Gastroesophageal sphincter (tissue), 4 donors: ENCODE data around the gene TBC1D5. TPM values are rescaled to one million over a fixed set of nuclear protein-coding genes. Genes with fewer than 3 reads are reported as not detected.

Experiments used
- ATAC-seq: fragments of 150-250 bp; one replicate; pipeline ENCODE4 v1.9.1; 2016; ENCODE audit warnings: mild to moderate bottlenecking, moderate library complexity
- H3K27ac ChIP-seq, 4 donors: fragments of 200-600 bp; sonication (generic) in 3 of 4; 1 replicate in 3 of 4; 2 replicates in 1 of 4; pipeline ENCODE4 v1.5.1; 2016 to 2019
- H3K27me3 ChIP-seq: fragments of 200-600 bp; sonication (generic); one replicate; pipeline ENCODE4 v1.5.1; 2019
- H3K36me3 ChIP-seq, 2 donors: fragments of 200-600 bp; sonication (generic); one replicate each; pipeline ENCODE4 v1.5.1; 2019; ENCODE audit warnings: control low read depth in 1 of 2
- H3K4me1 ChIP-seq, 3 donors: fragments of 200-600 bp; sonication (generic); 1 replicate in 2 of 3; 2 replicates in 1 of 3; pipeline ENCODE4 v1.5.1; 2016 to 2019; ENCODE audit warnings: control low read depth in 2 of 3
- H3K4me3 ChIP-seq, 2 donors: fragments of 200-600 bp; sonication (generic); one replicate each; pipeline ENCODE4 v1.5.1; 2019; ENCODE audit warnings: mild to moderate bottlenecking in 1 of 2, moderate library complexity in 1 of 2
- H3K9me3 ChIP-seq, 3 donors: fragments of 200-600 bp; sonication (generic); one replicate each; pipeline ENCODE4 v1.5.1; 2017 to 2019; ENCODE audit warnings: control low read depth in 2 of 3
- CTCF ChIP-seq, 4 experiments: fragments of 200-600 bp in 2 of 4; fragments of 450-650 bp in 2 of 4; sonication (generic) in 1 of 4; IDR thresholded peaks; one replicate each; pipeline ENCODE4 v1.5.1; 2017 to 2019; ENCODE audit warnings: antibody characterized with exemption in 4 of 4, mild to moderate bottlenecking in 2 of 4, moderate library complexity in 2 of 4
- EP300 ChIP-seq: sonication (generic); formaldehyde crosslinking; IDR thresholded peaks from one replicate; pipeline ENCODE4 v1.6.1; 2017; ENCODE audit warnings: antibody characterized with exemption, mild to moderate bottlenecking
- POLR2A ChIP-seq, 2 donors: fragments of 450-650 bp; IDR thresholded peaks; one replicate each; pipeline ENCODE4 v1.6.1; 2017; ENCODE audit warnings: antibody characterized with exemption in 2 of 2, mild to moderate bottlenecking in 2 of 2, moderate library complexity in 1 of 2
- POLR2AphosphoS5 ChIP-seq: sonication (generic); formaldehyde crosslinking; IDR thresholded peaks from one replicate; pipeline ENCODE4 v1.6.1; 2017; ENCODE audit warnings: antibody characterized with exemption
- WGBS, 2 donors: methylation state at CpG; one replicate each; pipeline ENCODE4 v1.1.5; 2018; ENCODE audit warnings: low coverage in 1 of 2; 5-methylcytosine and 5-hydroxymethylcytosine counted together
- total RNA-seq, 4 donors: library from RNA; depleted of rRNA; stranded (reverse); fragments of >200 nt; gene quantifications; one replicate each; pipeline ENCODE4 v1.1.0, GENCODE V29; 2016

The TBC1D5 gene
- total RNA-seq, 4 donors from 2014 or later, result 59.5 to 66.6 (median 61.6) TPM

- no peaks in the 10 kb centered on the region for H3K27me3 ChIP-seq
- no peak overlapping the region for H3K4me3 ChIP-seq
- ATAC-seq, result peak; percentile 57
- 60 to 70% methylated on average over 1 of the region's 1 CpG for WGBS, 2 donors
- TF ChIP-seq POLR2AphosphoS5, result no peak
- TF ChIP-seq POLR2A (IDR thresholded peaks at IDR 0.05), result no peak
- TF ChIP-seq EP300, result no peak
- TF ChIP-seq CTCF (IDR thresholded peaks at IDR 0.05), result no peak
- no peaks in the 10 kb centered on the region for H3K9me3 ChIP-seq
- no peaks in the 10 kb centered on the region for H3K36me3 ChIP-seq
- H3K27ac ChIP-seq, result no peak overlapping the region
- no peaks in the 10 kb centered on the region for H3K4me1 ChIP-seq
These were observed 10.6 kb upstream of the TBC1D5 start for GRCh38 chr3:17752876-17753631.

GRCh38 chr3:17752436-17752835 lies 10.0 kb upstream of the TBC1D5 start:
- H3K27me3 ChIP-seq, result no peaks in the 10 kb centered on the region
- H3K9me3 ChIP-seq, result no peaks in the 10 kb centered on the region
- H3K4me3 ChIP-seq, result no peak overlapping the region
- no peak overlapping the region for H3K27ac ChIP-seq
- H3K36me3 ChIP-seq, result no peaks in the 10 kb centered on the region
- WGBS, 2 donors, result 52 to 55% methylated on average over 2 of the region's 2 CpGs
- no peak for TF ChIP-seq CTCF (IDR thresholded peaks at IDR 0.05)
- no peak for TF ChIP-seq POLR2AphosphoS5
- TF ChIP-seq EP300, result no peak
- no peak for TF ChIP-seq POLR2A (IDR thresholded peaks at IDR 0.05)
- no peaks in the 10 kb centered on the region for H3K4me1 ChIP-seq
- ATAC-seq, result no peak

GRCh38 chr3:17749705-17750293 lies 7.4 kb upstream of the TBC1D5 start:
- Histone ChIP-seq H3K9me3 (no peaks in the 10 kb centered on the region), H3K4me3 (no peak overlapping the region), H3K36me3 (no peaks in the 10 kb centered on the region), H3K27ac (no peak overlapping the region), H3K27me3 (no peaks in the 10 kb centered on the region), H3K4me1 (no peaks in the 10 kb centered on the region)
- WGBS, 2 donors, result 58 to 64% methylated on average over 3 of the region's 3 CpGs
- TF ChIP-seq EP300 (no peak), POLR2A (IDR thresholded peaks at IDR 0.05) (no peak), POLR2AphosphoS5 (no peak), CTCF (IDR thresholded peaks at IDR 0.05) (no peak)
- ATAC-seq, result no peak

- TF ChIP-seq EP300 (no peak), CTCF (IDR thresholded peaks at IDR 0.05) (no peak), POLR2AphosphoS5 (no peak), POLR2A (IDR thresholded peaks at IDR 0.05) (no peak)
- Histone ChIP-seq H3K27me3 (no peaks in the 10 kb centered on the region), H3K4me1 (no peaks in the 10 kb centered on the region), H3K4me3 (no peak overlapping the region), H3K36me3 (no peaks in the 10 kb centered on the region), H3K9me3 (no peaks in the 10 kb centered on the region), H3K27ac (no peak overlapping the region)
- WGBS, 2 donors, result 67% methylated on average over 1 of the region's 1 CpG; no CpG with 5 or more reads in 1 of the 2 donors
- no peak for ATAC-seq
These were observed 6.8 kb upstream of the TBC1D5 start for GRCh38 chr3:17749281-17749680.

GRCh38 chr3:17747890-17748247 lies 5.4 kb upstream of the TBC1D5 start:
- WGBS, 2 donors, result 78 to 79% methylated on average over 6 of the region's 6 CpGs
- H3K9me3 ChIP-seq, result no peaks in the 10 kb centered on the region

More at GRCh38 chr3:17747890-17748247, 5.4 kb upstream of the TBC1D5 start:
- Histone ChIP-seq H3K4me1 (peaks cover 0 to 11% (median 0%) of the 10 kb centered on the region in 3 donors), H3K4me3 (no peak overlapping the region), H3K27ac (no peak overlapping the region), H3K27me3 (no peaks in the 10 kb centered on the region), H3K36me3 (no peaks in the 10 kb centered on the region)
- no peak for TF ChIP-seq POLR2AphosphoS5
- TF ChIP-seq CTCF (IDR thresholded peaks at IDR 0.05), result no peak
- TF ChIP-seq POLR2A (IDR thresholded peaks at IDR 0.05), result no peak
- TF ChIP-seq EP300, result no peak
- ATAC-seq, result no peak
